HG03196 (cell line): Measurements from ENCODE around the gene CBR3.
"Not testable (repeated sequence)": the region's sequence is repeated elsewhere in the genome, so short reads cannot be mapped to it uniquely, and the experiment has no call there.

ENCODE experiments used
- ATAC-seq: cut with Tn5 transposase; IDR thresholded peaks from one replicate; pipeline ENCODE4 v1.9.1; 2021; ENCODE audit not compliant: unreplicated experiment

Gene CBR3

GRCh38 chr21:36117286-36117741 lies 17.6 kb upstream of the CBR3 start:
- ATAC-seq: no peak

DNA sequence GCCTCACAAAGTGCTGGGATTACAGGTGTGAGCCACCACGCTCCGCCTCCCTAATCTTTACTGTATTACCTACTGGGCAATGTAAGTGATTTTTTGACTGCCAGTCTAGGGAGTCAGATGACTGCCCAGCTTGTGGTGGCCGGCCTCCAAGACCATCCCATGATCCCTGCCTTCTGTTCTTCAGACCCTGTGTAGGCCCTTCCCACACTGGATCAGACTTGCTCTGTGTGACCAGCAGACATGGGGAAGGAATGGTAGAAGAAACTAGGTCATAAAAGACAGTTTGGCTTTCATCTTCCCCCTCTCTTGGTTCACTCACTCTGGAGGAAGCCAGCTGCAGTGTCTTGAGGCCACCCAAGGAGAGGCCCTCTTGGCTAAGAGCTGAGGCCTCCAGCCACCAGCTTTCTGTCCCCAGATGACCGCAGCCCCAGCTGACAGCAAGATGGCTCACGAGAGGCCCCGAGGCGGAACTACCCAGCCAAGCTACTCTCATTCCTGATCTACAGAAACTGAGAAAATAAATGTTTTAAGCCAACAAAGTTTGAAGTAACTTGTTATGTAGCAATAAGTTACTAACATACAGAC lies 14.5 kb upstream of the CBR3 start:
- ATAC-seq: no peak

DNA sequence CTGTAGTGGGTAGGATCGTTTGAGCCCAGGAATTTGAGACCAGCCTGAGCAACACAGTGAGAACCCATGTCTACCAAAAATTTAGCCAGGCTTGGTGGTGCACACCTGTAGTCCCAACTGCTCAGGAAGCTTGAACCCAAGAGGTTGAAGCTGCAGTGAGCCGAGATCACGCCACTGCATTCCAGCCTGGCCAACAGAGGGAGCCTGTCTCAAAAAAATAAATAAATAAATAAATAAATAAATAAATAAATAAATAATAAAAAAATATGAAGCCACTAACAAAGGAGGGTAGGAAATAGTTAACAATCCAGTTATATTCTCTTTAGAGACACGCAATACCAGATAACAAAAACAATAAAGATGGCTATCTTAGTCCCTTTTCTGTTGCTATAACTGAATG lies 11.9 kb upstream of the CBR3 start:
- ATAC-seq: no peak

DNA sequence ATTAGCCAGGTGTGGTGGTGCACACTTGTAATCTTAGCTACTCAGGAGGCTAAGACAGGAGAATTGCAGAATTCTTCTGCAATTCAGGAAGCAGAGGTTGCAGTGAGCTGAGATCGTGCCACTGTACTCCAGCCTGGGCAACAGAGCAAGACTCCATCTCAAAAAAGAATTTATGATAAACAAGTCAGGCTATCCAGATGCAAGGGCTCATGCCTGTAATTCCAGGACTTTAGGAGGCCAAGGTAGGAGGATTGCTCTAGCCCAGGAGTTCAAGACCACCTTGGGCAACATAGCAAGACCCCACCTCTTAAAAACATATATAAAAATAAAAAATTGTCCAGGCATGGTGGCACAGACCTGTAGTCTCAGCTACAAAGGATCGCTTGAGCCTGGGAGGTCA lies 10.5 kb upstream of the CBR3 start:
- ATAC-seq: no peak

DNA sequence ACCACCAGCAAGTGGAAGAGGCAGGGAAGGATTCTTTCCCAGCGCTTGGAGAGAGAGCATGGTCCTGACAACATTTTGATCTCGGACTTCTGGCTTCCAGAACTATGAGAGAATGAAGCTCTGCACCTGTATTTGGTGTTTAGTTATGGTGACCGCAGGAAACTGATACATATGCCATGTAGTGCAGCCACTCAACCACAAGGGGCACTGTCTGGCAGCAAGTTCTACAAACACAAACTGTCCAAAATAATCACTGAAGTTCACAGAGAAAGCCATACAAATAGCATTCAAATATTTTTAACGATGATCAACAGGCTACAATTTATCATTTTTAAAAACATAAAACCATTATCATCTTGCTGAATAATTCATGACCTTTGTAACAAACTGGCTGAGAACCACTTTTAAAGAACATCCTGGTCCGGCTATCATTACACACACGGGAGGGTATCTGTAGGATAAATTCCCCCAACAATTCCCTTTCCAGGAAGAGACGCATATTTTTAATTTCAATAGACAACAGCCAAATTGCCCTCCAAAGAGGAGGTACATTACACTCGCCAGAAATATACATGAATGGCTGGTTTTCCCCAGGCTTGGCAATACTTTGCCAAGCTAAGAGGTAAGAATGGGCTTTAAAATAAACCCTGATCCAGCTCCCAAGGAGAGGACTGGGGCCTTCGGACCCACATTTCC lies 9.2 kb upstream of the CBR3 start:
- no peak for ATAC-seq

- no peak for ATAC-seq
Observed at GRCh38 chr21:36126208-36126565, 8.7 kb upstream of the CBR3 start.

DNA sequence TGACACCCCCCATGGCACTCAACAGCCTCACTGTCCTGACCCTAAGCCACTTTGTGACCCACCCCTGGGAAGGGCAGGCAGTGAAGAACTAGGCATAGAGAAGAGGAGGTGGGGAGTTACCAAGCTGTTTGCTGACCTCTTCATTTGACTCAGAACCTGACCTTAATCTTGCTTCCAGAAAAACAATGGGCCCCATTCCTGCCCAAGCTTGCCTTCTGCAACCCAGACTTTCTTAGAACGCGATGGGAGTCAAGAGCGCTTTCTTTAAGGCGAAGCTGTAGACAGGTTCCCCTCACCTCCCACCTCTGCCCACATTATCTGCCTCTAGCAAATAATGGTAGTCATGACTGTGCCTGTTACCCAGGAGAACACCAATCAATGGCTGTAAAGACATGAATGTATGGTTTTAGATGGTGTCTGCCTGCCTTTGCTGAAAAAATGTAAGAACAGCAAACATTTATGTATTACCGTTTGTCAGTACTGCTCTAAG lies 8.2 kb upstream of the CBR3 start:
- no peak for ATAC-seq

DNA sequence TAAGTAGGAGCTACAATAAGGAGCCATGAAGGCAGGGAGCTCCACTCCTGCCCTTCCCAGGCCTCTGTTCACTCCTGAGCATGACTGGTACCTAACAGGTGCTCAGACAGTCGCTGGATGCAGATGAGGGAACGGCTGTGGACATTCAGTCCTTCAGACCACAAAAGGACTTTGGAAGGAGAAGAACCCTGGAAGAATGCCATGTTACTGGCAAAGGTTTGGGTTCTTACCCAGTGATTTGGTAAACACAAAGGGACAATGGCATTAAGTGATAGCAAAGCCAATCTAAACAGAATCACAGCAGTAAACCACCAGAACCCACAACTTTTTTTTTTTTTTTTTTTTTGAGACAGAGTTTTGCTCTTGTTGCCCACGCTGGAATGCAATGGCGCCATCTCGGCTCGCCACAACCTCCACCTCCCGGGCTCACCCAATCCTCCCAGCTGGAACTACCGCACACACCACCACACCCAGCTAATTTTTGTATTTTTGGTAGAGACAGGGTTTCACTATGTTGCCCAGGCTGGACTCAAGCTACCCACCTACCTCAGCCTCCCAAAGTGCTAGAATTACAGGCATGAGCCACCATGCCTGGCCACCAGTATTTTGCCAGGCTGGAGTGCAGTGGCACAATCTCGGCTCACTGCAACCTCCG lies 7.5 kb upstream of the CBR3 start:
- no peak for ATAC-seq

GRCh38 chr21:36127977-36128376 lies 6.9 kb upstream of the CBR3 start:
- ATAC-seq: no peak

GRCh38 chr21:36129219-36129618 lies 5.7 kb upstream of the CBR3 start:
- no peak for ATAC-seq

- not testable (repeated sequence) for ATAC-seq
Observed at GRCh38 chr21:36130414-36130762, 4.5 kb upstream of the CBR3 start.

- not testable (repeated sequence) for ATAC-seq
Observed at GRCh38 chr21:36130839-36131238, 4.0 kb upstream of the CBR3 start.

DNA sequence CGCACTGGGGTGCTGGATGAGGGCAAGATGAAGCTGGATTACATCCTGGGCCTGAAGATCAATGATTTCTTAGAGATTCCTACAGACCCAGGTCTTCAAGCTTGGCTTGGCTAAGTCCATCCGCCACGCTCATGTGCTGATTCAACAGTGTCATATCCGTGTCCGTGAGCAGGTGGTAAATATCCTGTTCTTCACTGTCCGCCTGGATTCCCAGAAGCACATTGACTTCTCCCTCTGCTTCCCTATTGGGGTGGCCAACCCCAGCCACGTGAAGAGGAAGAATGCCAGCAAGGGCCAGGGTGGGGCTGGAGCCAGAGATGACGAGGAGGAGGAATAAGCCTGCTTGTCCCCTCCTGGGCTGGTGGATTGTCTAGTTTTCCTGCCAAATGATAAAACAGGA lies 2.2 kb upstream of the CBR3 start:
- no peak for ATAC-seq

DNA sequence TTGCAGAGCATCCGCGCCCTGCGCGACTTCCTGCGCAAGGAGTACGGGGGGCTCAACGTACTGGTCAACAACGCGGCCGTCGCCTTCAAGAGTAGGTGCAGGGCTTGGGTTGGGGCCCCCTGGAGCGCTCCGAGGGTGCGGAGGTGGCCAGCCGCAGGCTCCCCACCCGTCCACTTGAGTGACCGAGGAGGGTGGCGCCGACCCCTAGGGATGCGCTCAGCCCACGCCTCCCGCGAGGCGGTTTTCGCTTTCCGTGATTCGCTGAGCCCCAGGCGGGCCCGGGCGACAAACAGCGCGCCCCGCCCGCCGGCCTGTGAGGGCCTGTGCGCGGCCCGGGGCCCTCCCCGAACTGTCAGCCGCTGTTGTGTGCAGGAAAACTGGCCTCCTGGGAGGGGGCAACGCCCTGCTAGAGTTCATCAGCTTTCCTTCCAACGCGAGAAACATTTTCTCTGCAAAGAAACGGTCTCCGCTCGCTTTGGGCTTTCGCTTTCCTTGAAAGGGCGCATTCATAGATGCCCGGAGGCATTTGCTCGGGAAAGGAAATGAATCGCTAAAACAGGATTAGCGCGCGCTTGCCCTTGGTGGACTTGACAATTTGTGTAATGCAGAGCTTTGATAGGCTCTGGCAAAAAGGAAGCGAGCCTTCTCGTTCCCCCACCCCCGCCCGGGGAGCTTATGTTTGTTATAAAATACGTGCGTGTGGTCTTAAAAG lies 668 bp downstream of the CBR3 start:
- no peak for ATAC-seq

- ATAC-seq: not testable (repeated sequence)
Observed at GRCh38 chr21:36139791-36140190, 4.9 kb downstream of the CBR3 start.

DNA sequence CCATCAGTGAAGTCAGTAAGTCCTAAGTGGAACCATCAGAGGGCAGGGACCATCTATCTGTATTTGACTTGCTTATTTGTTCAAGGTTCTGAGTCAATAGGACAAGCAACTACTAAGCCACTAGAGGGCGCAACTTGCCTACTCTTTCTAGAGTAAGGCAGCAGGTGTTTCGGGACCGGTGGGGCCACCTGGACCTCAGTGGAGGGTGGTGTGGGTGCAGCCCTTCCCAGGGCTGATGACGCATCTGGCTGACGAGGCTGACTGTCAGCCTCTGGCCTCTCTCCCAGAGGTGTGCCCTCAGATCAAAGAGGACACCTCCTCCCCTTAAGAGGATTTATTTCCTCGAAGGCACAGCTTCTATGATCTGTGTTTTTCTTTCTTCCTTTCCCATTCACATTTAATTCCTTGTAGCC lies 6.6 kb downstream of the CBR3 start:
- ATAC-seq: peak; percentile 74

- not testable (repeated sequence) for ATAC-seq
Observed at GRCh38 chr21:36144233-36144632, 9.4 kb downstream of the CBR3 start.

- ATAC-seq: no peak
Observed at GRCh38 chr21:36145259-36145658, 10.4 kb downstream of the CBR3 start.

DNA sequence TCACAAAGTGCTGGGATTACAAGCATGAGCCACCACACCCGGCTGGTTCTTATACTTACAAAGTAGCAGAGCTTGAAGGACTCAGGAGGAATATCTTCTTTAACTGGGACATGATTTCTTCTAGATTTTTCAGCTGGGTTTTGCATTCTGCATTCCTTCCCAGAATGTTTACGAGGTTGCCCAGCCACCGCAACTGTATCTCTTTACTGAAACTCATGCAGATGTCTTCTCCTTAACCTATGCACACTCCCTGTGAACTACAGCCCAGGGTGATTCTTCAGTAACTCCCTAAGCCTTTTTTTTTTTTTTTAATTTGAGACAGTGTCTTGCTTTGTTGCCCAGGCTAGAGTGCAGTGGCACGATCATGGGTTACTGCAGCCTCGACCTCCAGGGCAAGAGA lies 13.0 kb downstream of the CBR3 start:
- ATAC-seq: no peak

DNA sequence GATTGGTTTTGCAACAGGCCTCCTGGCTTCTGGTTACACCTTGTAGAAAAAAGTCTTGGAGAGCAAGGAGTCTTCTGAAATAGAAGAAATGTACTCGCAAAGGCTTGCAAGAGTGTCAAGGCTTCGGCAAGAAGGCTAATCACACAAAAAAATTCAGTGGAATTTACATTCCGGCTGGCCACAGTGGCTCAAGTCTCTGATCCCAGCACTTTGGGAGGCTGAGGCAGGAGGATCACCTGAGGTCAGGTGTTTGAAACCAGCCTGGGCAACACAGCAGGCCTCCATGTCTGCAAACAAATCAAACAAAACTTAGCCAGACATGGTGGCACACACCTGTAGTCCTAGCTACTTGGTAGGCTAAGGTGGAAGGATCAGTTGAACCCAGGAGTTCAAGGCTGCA lies 14.0 kb downstream of the CBR3 start:
- no peak for ATAC-seq

DNA sequence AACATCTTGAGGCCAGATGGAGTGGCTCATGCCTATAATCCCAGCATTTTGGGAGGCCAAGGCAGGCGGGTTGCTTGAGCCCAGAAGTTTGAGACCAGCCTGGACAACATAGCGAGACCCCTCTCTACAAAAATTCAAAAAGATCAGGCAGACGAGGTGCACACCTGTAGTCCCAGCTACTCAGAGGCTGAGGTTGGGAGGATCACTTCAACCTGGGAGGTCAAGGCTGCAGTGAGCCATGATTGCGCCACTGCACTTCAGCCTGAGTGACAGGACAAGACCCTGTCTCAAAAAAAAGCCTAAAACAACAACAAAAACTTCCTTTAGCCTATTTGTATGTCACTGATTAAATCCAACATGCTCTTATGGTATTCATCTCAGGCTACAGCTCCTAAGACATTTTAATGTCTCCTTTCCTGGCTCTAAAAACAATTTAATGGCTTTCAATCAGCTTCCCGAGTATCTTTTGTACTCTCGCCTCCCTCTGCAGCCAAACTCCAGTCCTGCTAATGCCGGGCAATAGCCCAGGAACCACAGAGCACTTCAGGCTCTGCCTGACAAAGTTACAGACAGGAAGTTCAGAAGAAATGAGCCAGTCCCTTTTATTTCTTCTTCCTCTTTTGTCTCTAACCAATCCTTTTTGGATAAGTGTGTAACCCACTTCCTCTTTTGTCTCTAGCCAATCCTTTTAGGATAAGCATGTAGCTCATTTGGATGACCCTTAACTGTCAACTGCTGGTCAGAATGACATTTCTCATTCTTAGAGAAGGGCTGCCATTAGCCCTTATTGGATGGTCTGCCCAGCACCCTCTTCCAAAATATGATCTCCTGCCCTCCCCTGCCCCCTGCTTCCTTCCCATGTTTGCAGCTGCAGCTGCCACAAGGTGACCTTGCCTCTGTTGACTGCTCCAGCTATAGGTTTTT lies 15.2 kb downstream of the CBR3 start:
- no peak for ATAC-seq
